Measurements from ENCODE around the gene TPRN. TPM values are rescaled to one million over a fixed set of nuclear protein-coding genes. Genes with fewer than 3 reads are reported as not detected.
"Not testable (repeated sequence)": the region's sequence is repeated elsewhere in the genome, so short reads cannot be mapped to it uniquely, and the experiment has no call there.

The TPRN gene
- 7.4 and 8.2 TPM in 2 replicates for total RNA-seq (2014; rRNA removed; shearing (Covaris generic))
- polyA plus RNA-seq (2014; cell fraction: nucleus; rRNA removed), result 22.7 and 23.7 TPM in 2 replicates

- peak; percentile 99 for DNase-seq (ENCODE audit: extremely low read depth, low read depth)
Observed at GRCh38 chr9:137200311-137201204, at the start of gene TPRN. Gene TPRN (minus strand): TSS chr9:137200741. CDS start chr9:137200711, 30 bp downstream.

- no peak for DNase-seq (ENCODE audit: extremely low read depth, low read depth)
Observed at GRCh38 chr9:137247916-137248175, 47.3 kb upstream of the TPRN start.

DNA sequence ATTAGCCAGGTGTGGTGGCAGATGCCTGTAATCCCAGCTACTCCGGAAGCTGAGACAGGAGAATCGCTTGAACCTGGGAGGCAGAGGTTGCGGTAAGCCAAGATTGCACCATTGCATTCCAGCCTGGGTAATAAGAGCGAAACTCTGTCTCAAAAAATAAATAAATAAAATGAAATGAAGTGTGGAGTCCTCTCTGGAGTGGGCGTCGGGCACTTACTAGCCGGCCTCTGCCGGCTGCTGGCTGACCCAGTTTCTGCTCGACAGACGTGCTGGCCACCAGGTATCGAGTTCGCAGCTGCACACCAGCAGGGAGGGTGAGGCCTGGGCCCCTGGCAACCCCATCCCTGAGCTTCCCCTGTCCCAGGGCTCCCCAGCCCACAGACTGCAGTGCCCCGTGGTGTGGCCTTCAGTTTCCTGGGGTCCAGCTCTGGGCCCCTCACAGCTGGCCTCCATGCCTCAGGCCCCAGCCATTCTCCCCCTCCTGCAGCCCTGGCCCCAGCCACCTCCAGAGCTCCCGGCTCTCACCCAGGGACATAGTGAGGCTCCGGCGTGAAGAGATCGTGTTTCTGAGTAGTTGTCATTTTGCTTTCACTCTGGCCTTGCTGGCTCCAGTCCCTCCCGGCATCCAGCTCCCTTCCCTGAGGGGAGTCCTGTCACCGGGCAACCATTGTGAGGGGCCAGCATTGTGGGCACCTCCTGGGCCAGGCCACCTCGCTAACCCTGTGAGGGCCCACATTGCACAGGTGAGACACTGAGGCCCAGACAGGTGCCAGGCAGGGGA, 46.8 kb upstream of the TPRN start:
- DNase-seq (ENCODE audit: extremely low read depth, low read depth), result no peak

DNA sequence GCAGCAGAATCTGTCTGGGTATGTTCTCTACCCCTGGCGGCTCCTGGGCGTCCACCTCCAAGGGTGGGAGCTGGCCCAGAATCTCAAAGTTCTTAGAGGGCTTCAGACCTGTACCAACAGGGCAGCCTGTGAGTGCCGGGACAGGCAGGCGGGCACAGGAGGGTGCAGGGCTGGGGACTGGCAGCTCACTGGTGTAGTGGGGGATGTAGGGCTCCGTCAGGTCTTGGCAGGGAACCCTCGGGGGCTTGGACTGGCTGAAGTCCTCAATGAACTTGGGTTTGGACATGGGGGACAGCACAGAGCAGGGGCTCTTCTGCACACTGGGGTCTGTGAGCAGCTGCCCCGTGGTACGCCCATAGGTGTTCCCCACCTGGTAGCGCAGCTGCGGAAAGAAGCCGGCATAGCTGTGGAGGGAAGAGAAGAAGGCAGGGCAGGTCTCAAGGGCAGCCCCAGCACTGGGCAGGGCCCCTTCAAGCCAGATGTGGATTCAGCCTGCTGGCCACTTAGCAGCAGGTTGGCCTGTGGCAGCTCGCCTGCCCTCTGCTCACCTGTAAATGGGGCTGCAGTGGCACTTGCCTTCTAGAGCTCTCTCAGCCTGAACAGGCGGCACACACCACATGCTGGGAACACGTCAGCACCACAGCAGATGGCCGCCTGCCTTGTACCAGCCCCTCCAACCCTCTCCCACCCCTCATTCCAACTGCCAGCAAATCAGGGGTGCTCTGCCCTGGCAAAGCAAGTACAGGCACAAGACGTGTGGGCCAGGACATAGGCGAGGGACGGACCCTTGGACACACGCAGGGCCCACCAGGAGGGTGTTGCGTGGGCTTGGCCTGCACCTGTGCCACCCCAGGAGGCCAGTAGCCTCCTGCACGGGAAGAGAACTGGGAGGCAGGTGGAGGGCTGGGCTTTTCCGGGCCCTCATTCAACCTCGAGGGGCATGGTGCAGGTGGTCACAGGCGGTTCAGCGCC, 45.2 kb upstream of the TPRN start:
- DNase-seq (ENCODE audit: extremely low read depth, low read depth), result no peak

GRCh38 chr9:137244486-137245449, 44.2 kb upstream of the TPRN start:
- DNase-seq (ENCODE audit: extremely low read depth, low read depth), result no peak

DNA sequence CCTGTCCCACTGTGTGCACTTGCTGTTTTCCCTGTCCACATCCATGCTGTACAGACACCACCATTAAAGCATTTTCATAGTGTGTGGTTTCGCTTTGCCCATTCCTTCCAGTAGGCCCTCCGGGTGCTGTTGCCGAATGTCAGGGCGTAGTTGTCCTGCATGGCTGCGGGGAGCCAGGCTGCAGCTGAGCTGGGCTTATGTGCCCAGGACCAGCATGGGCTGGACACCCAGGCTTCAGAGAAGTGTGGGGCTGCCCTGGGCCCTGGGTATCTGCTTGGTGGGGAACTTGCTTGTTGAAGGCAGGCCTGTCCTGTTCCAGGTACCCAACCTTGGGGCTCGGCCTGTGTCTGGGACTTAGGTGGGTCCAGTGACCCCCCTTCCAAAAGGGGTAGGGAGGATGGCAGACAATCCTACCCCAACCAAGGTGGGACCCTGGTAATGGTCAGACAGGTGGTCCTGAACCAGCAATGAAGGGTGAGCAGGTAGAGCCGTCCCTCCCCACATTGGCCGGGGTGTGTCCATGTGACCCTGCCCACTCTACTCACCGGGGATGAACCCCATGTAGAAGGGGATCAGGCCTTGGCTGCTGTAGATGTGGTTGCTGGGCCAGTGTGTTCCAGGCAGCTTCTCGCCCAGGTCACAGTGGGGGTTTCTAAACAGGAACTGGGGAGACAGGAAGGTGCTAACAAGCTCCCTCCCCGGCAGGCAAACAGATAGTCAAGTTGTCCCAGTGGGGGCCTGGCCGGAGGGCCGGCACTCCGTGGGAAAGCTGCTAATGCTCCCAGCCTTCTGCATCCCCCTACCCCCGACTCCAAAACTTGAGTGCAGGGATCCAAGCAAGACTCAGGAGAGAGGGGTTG, 43.3 kb upstream of the TPRN start:
- DNase-seq (ENCODE audit: extremely low read depth, low read depth), result no peak

GRCh38 chr9:137243266-137243625, 42.7 kb upstream of the TPRN start:
- not testable (repeated sequence) for DNase-seq (ENCODE audit: extremely low read depth, low read depth)

DNA sequence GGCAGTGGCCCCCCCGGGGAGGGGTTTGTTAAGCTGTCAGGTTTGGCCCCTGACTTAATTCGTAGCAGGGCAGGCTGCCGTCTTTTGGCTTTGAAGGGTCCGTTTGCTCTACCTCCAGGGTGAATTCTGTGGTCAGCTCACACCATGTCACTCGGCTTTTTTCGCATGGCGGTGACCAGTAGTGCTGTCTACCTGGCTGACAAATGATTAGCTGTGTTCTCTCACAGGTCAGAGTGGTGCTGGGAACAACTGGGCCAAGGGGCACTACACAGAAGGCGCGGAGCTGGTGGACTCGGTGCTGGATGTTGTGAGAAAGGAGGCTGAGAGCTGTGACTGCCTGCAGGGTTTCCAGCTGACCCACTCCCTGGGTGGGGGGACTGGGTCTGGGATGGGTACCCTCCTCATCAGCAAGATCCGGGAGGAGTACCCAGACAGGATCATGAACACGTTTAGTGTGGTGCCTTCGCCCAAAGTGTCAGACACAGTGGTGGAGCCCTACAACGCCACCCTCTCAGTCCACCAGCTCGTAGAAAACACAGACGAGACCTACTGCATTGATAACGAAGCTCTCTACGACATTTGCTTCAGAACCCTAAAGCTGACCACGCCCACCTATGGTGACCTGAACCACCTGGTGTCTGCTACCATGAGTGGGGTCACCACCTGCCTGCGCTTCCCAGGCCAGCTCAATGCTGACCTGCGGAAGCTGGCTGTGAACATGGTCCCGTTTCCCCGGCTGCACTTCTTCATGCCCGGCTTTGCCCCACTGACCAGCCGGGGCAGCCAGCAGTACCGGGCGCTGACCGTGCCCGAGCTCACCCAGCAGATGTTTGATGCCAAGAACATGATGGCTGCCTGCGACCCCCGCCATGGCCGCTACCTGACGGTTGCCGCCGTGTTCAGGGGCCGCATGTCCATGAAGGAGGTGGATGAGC, 42.0 kb upstream of the TPRN start:
- DNase-seq (ENCODE audit: extremely low read depth, low read depth), result no peak

DNA sequence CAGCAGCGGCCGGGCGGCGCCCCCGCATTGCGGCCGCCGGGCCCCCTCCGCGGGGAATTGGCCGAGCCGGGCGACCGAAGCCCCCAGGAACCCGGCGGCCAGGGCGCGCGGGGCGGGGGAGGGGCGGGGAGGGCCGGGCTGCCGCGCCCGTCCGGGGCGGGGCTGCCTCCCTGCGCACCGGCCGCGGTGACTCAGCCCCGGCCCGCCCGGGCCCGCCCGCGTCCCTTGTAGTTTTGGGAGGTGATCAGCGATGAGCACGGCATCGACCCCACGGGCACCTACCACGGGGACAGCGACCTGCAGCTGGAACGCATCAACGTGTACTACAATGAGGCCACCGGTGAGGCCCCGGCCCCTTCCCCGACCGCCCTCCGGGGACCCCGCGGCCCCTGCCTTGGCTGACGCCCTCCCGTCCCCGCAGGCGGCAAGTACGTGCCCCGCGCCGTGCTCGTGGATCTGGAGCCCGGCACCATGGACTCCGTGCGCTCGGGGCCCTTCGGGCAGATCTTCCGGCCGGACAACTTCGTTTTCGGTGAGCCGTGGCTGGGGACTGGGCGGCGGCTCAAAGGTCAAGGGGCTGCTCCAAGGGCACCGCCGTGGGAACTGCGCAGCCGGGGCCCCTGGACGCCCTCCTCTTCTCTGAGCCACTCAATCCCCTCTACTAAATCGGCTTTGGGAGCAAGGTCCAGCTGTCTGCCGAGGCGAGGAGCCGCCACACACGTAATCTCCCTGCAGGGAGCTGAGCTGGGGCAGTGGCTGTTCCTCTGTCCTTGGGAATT, 41.1 kb upstream of the TPRN start:
- peak; percentile 55 for DNase-seq (ENCODE audit: extremely low read depth, low read depth)

GRCh38 chr9:137240841-137241489, 40.4 kb upstream of the TPRN start, which contains the start of gene TUBB4B:
Gene TUBB4B (plus strand): TSS chr9:137241287. CDS start chr9:137241361, 74 bp downstream.
- peak; percentile 100 for DNase-seq (ENCODE audit: extremely low read depth, low read depth)

DNA sequence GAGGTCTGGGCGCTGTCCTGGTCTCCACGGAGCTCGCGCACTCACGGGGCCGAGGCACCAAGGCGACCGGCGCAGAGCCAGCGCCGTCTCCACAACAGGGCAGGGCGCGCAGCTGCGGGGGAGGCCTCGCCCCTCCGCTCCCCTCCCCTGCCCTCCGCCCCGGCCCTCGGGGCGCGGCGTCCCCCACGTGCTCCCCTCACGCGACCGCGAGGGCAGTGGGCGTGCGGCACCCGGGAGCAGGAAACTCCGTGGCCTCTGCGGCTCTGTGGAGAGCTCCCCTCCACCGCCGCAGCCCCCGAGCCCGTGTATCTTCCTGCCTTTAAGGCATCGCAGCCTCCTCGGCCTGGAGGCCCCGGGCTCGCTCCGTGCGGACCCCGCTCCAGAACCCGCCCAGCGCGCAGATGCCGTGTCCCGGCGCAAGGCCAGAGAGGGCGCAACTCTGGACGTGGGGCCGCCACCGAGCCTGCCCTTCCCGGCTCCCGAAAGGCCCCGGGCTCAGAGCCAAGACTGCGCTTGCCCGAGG, 39.8 kb upstream of the TPRN start:
- DNase-seq (ENCODE audit: extremely low read depth, low read depth), result peak; percentile 43

DNA sequence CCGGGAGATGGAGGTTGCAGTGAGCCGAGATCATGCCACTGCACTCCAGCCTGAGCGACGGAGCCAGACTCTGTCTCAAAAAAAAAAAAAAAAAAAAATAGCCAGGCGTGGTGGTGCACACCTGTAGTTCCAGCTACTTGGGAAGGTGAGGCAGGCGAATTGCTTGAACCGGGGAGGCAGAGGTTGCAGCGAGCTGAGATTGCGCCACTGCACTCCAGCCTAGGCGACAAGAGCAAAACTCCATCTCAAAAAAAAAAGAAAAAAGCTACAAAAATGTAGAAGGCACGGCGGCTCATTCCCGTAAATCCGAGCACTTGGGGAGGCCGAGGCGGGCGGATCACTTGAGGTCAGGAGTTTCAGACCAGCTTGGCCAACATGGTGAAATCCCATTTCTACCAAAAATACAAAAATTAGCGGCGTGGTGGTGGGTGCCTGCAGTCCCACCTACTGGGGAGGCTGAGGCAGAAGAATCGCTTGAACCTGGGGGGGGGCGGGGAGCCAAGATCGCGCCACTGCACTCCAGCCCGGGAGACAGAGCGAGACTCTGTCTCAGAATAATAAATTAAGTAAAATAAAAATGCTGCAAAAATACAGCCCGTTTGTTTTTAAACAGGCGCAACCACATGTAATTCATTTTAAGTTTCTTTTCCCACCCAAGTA, 39.1 kb upstream of the TPRN start:
- not testable (repeated sequence) for DNase-seq (ENCODE audit: extremely low read depth, low read depth)

DNA sequence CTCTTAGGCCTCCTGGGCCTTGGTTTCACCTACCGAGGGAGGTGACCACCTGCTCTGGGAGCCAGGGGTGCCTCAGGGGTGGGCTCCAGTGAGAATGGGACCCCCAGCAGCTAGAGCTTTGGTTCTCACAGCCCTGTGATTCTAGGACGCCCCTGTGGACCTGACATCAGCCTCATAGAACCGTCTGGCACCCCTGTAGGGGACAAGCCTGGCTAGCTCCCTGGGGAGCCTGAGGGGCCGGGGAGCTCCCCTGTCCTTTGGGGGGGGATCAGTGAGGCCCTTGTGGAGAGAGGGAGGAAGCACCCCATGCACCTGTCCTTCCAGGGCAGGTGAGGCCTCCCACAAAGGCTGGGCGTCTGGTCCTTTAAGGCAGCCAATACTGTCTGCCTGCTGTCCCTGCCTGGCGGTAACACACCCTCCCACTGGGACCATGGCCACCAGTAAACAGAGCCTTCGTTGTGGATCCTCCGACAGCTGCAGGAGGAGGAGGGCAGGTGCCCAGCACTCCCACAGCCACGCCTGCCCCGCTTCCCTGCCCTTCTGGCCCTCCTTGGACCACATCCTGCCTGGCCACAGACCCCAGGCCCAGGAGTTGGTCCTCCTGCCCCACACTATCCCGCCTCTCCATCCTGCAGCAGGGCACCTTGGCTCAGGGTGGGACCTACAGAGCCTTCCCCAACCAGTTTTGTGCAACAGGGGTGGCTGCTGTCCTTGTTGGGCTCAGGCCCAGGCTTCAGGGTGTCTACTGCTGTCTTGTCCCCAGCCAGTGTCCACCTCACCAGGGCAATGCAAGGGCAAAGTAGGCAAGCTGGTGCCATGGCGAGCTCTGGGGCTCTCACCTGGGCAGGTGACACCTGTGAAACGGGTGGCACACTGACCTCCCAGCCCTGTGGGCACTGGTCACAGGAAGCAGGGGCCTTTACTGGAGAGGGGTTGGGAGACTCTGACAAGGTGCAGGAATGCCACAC, 37.5 kb upstream of the TPRN start:
- DNase-seq (ENCODE audit: extremely low read depth, low read depth), result no peak

DNA sequence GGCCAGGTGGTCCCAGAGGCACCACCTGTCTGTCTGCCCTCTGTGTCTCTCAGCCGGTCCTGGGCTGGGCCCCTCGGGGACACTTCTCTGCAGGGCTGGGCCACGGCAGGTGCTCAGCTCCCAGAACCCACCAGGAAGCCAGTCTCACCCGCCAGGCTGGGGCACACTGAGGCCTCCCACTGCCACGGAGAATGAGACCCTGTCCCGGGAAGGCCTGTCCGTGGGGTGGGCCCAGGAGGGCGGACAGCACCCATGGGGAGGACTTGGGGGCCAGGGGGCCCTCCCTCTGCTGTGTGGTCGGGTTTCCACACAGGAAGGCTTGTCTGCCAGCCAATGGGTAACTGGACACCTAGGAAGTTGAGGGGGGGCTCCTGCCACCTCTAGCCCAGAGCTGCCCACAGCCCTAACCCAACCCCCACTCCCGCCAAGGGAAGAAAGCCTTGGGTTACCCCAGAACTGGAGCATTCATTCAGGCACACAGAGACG, 36.4 kb upstream of the TPRN start:
- no peak for DNase-seq (ENCODE audit: extremely low read depth, low read depth)

All from NCI-H460 (cell line).